Urothelium cell line (cell line): ENCODE data around the gene TMEM175.

Source experiments
- DNase-seq: peaks from one replicate; pipeline ENCODE4 v3.0.0; 2011; ENCODE audit warnings: low spot score, mixed read lengths
- FAIRE-seq: peaks from 2 replicates; lab custom pipeline; 2011; peaks lifted over from hg19 to GRCh38; lab: Jason Lieb, UNC

The TMEM175 gene, protein sequence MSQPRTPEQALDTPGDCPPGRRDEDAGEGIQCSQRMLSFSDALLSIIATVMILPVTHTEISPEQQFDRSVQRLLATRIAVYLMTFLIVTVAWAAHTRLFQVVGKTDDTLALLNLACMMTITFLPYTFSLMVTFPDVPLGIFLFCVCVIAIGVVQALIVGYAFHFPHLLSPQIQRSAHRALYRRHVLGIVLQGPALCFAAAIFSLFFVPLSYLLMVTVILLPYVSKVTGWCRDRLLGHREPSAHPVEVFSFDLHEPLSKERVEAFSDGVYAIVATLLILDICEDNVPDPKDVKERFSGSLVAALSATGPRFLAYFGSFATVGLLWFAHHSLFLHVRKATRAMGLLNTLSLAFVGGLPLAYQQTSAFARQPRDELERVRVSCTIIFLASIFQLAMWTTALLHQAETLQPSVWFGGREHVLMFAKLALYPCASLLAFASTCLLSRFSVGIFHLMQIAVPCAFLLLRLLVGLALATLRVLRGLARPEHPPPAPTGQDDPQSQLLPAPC

DNA sequence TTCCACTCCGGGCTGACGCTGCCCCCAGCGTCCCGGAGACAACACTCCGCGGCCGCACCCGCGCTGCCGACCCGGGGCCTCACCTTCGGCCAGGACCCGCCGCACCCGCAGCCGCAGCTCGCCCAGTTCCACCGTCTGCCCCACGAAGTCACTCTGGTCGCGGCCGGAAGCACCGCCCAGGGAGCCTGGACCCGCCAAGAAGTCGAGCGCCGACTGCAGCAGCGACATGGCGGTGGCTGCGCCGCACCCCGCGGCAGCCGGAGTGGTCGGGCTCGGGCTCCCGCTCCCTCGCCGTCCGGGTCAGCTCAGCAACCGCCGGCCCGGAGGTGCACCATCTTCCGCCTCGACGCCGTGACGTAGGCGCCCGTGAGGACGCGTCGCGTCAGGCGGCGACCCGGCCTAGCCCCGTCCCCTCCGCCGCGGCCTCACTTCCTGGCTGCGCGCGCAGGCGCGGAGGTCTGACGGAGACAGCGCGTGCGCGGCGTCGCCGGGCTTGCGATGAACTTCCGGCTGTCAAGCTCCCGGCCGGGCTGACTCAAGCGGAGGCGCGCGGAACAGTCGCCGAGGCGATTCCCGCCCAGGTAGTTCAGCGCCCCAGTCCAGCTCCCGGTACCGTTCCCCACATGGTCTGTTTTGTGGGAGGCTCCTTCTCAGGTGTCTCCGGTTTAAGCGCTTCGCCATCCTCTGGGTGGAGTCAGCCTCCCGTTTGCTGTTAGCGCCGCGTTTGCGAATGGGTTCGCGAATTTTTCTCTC, at the start of gene TMEM175, which contains the start of gene GAK:
TMEM175 (plus strand) TSS at position 501 of the 753 bp plus-strand sequence. CDS start 15,280 bp downstream, outside the sequence.
GAK (minus strand) TSS at position 357 of the 753 bp plus-strand sequence; CDS start at position 228, 129 bp downstream.
- DNase-seq (peak; percentile 97), FAIRE-seq (peak; percentile 42)

DNA sequence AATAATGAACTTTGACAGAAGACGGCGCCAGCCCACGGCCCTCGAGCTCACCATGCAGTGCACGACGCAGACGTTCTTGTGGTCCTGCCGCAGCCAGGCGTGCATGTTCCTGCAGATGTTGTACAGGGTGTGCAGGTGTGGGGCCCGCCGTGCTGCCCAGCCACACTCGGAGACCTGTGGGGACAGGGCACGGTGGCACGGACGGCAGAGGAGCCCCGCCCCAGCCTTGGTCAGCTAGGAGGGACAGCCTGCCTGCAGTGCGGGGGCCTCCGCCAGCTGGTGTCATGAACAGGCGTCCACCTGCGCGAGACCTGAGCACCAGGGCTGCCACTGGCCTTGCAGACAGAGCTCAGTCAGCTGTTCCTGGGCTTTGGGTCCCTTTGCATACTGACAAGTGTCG, 49.6 kb upstream of the TMEM175 start:
- no peak for DNase-seq
- FAIRE-seq: no peak

DNA sequence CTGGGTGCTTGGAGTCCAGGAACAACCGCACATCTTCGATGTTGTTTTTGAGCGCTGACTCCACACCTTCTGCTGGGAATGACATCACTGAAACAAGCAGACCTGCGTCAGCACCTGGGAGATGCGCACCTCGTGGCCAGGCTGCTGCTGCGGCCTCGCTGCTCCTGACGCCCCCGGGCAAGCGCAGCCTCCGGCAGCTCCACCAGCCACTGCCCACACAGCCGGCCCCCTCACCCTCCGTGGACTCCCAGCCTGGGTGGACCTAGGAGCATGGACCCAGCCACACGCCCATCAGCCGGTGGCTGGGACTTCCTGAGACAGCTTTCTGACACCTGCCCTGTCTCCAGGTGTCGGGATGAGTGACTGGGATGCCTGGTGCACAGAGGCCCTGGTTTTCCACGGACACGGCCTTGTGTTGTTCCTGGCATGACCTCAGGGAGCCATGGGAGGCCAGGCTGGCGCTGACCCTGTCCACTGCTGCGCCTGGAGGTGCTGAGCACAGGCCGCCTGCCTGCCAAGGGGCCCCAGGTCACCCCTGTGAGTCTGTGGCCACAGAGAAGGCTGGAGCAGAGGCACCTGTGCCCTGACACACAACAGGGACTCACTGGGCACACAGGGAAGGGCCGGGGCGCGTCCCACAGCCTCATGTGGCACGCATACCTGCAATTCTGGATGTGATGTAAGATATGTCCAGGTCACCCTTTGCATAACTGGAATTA, 48.7 kb upstream of the TMEM175 start:
- FAIRE-seq (no peak), DNase-seq (no peak)

DNA sequence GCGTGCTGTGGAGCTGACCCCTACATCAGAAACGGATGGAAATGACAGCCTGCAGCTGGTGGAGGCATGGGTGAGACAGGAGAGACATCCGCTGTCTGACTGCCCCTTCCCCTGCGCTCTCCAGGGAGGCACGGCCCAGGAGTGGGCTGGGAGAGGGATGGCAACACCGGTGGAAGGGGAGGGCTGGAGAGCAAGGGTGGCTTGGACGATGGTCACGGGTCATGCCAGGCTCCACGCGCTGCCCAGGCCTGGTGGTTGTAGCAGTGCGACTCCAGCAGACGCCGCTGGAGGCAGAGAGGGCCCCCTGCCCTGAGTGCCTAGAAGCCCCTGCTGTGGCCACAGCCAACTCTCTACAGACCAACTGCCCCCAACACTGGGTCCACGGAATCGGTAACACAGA, 48.0 kb upstream of the TMEM175 start:
- DNase-seq: no peak
- FAIRE-seq: no peak

DNA sequence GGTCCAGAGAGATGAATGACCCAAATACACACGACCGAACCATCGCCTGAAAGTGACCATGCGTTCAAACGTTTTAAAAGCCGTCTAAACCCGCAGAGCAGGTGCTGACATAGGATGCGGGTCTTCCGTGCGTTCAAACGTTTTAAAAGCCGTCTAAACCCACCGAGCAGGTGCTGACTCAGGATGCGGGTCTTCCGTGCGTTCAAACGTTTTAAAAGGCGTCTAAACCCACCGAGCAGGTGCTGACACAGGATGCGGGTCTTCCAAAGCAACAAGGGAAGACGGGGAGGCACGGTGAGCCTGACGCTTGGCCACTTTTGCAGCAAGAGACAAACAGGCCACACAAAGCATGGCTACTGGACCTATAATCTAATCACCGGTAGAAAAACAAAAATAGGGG, 47.4 kb upstream of the TMEM175 start:
- FAIRE-seq (no peak), DNase-seq (no peak)

DNA sequence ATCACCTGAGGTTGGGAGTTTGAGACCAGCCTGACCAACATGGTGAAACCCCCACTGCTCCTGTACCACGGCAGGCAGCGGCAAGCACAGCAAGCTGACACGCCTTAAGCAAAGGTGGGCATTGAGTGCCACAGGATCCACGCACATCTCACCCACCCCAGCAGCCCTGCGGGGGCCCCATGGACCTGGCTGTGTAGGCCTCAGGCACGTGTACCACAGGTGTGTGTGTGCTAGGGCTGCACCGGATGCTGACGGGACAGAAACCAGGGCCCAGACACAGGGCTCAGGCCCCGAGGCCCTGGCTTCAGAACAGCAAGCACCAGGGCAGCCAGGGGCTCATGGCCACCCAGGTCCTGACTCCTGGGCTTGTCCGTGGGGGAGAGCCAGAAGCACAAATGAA, 46.9 kb upstream of the TMEM175 start:
- FAIRE-seq: no peak
- DNase-seq: no peak

DNA sequence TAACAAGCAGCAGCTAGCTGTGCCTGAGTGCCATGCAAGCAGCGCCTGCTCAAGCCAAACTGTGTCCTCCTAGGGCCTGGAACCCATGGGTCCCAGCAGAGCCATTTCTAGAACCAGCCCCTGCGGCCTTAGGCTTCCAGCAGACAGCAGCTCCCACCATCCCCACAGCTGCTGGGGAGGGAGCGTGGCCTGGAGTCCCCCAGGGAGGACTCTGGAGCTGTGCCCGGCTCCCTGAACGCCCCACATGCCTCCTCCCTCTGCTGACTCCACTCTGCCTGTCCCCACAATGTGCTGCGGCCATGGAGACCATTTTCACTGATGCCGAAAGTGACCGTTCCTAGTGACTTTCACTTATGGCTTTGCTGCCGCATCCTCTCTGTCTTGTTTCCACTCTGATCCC, 46.0 kb upstream of the TMEM175 start:
- DNase-seq: no peak
- no peak for FAIRE-seq

DNA sequence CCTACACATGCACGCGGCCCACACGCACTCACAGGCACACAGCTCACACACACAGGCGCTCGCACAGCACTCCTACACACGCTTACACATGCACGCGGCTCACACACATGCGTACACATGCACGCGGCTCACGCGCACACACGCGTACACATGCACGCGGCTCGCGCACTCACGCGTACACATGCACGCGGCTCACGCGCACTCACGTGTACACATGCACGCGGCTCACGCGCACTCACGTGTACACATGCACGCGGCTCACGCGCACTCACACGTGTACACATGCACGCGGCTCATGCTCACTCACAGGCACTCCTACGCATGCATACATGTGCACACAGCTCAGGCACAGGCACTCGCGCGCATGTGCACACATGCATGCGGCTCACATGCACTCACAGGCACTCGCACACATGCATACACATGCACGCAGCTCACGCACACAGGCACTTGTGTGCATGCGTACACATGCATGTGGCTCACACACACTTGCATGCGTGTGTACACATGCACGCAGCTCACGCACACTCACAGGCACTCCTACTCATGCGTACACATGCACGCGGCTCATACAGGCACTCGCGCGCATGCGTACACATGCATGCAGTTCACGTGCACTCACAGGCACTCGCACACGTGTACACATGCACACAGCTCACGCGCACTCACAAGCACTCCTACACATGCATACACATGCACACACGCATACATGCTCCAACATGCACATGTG, 45.1 kb upstream of the TMEM175 start:
- DNase-seq: no peak
- peak; percentile 58 for FAIRE-seq

DNA sequence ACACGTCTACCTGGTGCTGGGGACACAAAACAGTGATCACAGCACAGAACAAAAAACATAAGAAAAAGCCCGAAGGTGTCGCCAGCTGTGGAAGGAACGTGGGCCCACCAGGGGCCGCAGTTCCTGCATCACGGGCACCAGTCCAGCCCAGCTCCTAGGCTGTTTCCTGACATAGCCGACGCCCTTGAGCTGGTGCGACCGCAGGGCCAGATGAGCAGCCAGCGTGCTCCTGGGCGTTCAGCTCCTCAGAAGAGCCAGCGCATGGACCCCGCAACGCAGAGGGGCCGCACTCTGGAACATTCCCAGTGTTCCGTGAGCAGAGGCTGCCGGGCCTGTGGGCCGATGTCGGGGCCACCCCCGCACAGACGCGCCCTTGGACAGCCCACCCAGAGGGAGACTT, 44.2 kb upstream of the TMEM175 start:
- DNase-seq (no peak), FAIRE-seq (no peak)

DNA sequence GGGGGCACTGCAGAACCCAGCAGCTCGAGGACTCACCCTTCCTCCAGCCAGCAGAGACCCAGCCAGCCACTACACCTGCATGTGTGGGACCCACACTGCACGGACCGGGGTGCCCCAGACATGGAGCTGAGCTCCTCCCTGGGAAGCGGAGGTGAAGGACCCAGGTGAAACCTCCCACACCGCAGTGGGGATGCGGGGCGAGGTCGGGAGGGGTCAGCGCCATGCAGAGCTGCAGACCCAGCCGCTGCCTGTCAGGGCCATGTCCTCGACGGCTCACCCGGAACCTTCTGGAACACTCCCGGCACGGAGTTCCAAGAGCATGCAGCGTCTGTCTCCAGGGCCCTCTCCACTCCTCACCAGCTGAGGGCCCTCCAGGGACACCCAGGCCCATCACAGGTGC, 42.7 kb upstream of the TMEM175 start:
- DNase-seq (no peak), FAIRE-seq (no peak)

DNA sequence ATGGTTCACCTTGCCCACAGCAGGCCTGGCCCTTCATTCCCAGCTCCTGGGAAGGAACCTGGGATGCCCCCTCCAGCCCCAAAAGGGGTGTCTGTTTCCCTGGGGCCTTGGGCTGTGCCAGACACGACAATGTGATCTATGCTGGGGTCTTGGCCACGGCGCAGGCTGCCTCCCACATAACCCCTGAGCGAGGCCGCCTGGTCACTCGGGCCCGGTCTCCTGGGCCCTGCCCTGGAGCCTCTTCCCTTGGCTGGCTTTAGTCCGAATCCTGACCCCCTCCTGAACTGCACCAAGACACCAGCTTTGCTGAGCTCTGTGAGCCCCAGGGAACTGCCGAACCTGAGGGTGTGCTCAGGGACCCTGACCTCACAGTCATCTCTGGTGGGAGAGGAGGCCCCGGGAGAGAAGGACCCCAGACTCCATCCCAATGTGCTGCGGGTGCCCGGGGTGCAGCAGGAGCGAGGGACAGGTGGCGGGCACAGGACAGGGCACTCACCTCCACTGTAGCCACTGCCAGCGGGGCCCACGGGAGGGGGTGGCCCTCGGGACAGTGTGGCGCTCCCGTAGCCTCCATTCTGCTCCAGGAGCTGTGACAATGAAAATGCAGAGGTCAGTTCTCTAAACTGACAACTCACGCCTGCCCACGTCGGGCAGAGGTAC, 42.1 kb upstream of the TMEM175 start:
- no peak for DNase-seq
- FAIRE-seq: no peak

DNA sequence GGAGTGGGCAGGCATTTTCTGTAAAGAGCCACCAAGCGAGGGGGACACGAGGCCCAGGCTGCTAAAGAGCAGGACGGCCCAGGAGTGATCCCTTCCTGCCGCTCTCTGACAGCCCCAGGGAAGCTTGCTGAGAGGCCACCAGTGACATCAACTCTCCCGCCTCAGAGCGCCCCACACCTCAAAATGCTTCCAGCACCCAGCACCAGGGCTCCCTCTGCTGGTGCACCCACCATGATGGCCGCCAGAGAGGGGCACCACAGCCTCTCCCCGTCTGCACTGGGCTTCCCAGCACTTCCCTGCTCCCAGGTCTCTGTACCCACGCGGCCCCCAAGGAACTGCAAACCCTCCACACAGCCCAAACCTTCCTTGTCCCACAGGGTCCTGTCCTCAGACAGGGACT, 40.5 kb upstream of the TMEM175 start:
- FAIRE-seq (no peak), DNase-seq (no peak)

DNA sequence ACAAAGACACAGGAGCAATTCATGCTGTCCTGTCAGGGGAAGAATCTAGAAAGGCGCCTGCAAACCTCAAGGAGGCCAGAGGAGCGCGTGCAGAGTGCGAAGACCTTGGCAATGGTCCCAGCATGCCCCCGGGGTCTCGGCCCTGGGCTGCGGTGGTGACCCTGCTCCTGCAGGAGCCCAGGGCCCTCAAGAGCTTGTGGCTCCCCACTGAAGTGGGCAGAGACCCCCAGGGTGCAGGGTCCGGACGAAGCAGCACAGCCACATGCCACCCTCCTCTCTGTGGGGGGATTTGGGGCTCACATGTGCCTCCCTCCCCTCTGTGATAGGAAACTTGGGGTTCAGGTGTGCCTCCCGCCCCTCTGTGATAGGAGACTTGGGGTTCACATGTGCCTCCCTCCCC, 39.5 kb upstream of the TMEM175 start:
- FAIRE-seq (no peak), DNase-seq (no peak)

DNA sequence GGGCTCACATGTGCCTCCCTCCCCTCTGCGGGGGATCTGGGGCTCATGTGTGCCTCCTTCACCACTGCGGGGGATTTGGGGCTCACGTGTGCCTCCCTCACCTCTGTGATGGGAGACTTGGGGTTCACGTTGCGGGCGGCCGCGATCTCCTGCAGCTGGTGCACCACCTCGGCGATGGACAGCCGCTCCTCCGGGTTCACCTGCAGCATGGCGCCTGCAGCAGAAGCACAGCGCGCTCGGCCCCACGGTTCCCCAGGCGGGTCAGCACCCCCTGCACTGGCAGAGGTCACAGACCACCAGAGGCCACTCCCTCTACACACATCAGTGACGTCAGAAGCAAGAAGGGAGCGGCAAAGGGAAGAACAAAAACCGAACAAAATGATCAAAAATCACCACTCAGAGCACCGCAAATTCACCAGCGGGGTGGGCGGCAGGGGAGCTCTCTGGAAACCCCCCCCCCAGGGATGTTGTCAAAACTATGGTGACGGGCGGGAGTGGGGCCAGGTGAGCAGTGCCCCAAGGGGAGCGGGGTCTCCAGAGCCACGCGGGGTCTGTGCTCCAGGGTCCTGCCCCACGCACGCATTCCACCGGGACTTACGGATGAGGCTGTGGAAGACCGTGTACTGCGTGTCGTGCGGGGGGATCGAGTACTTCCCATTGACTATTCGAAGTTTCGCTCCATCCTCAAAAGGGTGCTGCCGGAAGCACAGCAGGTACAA, 38.8 kb upstream of the TMEM175 start:
- FAIRE-seq: no peak
- no peak for DNase-seq

DNA sequence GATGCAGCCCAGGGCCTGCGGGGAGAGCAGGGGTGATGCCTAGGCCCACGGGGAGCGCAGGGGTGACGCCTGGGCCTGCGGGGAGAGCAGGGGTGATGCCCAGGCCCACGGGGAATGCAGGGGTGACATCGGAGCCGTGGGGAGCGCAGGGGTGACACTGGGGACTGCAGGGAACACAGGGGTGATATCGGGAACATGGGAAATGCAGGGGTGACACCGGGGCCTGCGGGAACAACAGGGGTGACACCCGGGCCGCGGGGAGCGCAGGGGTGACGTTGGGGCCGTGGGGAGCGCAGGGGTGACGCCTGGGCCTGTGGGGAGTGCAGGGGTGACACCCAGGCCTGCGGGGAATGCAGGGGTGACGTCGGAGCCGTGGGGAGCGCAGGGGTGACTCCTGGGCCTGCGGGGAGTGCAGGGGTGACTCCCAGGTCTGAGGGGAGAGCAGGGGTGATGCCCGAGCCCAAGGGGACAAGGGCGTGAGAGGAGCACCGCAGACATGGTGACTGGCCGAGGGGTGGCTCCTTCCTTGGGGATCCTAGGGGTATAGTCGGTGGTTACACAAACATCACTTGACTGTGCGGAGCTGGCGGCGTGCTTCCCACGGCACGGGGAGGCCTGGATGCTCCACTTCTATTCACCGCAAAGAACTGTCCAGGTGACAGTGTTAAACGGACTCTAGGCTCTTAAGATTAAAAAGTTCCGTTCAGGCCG, 38.1 kb upstream of the TMEM175 start:
- FAIRE-seq (no peak), DNase-seq (no peak)

DNA sequence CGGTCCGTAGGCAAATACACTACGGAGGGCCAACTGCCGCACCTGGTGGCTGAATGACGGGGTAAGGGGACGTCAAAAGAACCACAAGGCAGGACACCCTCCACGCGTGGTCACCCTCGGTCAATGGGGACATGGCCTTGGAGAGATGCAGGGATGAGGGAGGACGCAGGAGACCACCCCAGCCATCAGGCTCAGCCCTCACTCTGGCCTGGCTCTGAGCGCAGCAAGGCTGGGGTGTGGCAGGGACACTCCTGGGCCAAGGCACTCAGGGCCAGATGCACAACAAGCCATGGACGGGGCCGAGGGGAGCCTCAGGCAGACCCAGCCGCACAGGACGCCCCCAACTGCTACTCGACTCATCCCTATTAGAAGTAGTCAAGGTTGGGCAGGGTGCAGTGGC, 36.7 kb upstream of the TMEM175 start:
- DNase-seq (no peak), FAIRE-seq (no peak)

DNA sequence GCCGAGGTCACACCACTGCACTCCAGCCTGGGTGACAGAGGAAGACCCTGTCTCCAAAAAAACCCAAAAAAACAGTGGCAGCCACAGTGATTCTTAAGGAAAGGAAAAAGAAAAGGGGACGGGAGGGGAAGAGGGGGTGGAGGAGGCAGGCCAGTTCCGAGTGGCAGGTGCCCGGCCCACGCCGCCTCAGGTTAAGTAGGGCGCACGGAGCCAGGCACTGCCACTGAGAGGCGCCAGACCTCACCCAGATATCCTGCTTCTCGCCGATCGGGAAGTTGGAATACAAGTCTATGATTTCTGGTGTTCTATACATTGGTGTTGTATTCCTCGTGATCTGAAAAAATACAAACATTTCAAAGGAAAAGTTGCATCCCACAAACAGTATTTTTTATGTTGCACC, 36.0 kb upstream of the TMEM175 start:
- FAIRE-seq: no peak

DNA sequence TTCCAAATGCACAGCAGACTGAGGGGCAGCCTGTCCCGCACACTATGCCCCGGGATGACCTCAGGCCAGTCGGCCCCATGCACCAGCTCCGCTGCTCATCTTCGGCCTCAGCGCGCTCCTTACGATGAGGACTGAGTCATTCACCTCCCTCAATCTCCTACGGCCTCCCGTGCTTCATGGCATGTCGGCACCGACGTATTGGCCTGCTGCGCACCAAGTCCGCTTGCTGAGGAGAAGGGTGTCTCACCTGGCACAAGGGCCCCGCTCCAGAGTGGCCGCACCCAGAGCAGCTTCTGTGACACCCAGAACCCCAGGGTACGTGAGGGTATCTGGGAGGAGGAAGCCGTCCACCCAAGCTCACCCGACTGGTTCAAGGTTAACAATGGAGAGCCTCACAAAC, 35.6 kb upstream of the TMEM175 start:
- no peak for DNase-seq
- no peak for FAIRE-seq

More for the DNA sequence above, 36.0 kb upstream of the TMEM175 start:
- no peak for DNase-seq

DNA sequence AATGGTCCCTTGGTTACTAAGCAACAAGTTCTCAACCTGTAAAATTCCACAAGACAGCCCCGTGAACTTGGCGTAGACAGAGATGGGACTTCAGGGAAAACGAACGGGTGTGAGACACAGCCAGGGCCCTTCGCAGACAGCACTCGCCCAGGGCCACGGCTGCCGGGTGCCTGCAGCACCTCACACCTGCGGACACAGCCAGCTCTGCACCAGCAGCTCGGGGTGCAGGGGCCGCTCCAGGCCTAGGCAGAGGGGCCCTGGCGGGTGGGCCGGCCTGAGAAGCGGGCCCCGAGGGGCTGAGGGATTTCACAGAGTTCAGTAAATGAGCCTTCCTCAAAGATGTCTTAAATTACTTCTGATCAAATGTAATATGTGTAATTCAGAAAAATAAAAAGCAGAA, 34.1 kb upstream of the TMEM175 start:
- DNase-seq: no peak
- no peak for FAIRE-seq
